ENCODE measurements around the gene BRD8.

- no peak for TF ChIP-seq TAF1 (IDR thresholded peaks at IDR 0.05; ENCODE audit: low read depth, low read length)
- no peak for TF ChIP-seq POLR2AphosphoS5 (IDR thresholded peaks at IDR 0.05; ENCODE audit: low read depth, low read length)
- TF ChIP-seq POLR2A (IDR thresholded peaks at IDR 0.05; ENCODE audit: low read depth, low read length): no peak
- no peak for TF ChIP-seq SPI1 (IDR thresholded peaks at IDR 0.05; ENCODE audit: low read depth, low read length)
- no peak for TF ChIP-seq PAX5 (IDR thresholded peaks at IDR 0.05; ENCODE audit: insufficient read depth, low read length, severe bottlenecking)
Measured at GRCh38 chr5:138180841-138181240, 2.4 kb upstream of the BRD8 start.

Data from GM12891 (cell line).